GM12878 (cell line): ENCODE measurements around the gene CPLX1. TPM values are rescaled to one million over a fixed set of nuclear protein-coding genes. Genes with fewer than 3 reads are reported as not detected.

Source experiments
- ATAC-seq: fragments of 200-7000 bp; cut with Tn5 transposase; 3 replicates; pipeline ENCODE4 v1.9.1; 2020; ENCODE audit warnings: mild to moderate bottlenecking, moderate library complexity
- BruUV-seq: library from RNA; stranded (reverse); fragments of 400-500 nt; replicated peaks from 2 replicates; lab custom pipeline; 2021; lab: Mats Ljungman, UMichigan
- CTCF ChIA-PET: fragments of 300-600 bp; sonication (Branson Sonifier 250); formaldehyde crosslinking; extraction: SDS; loops from one replicate; lab custom pipeline; 2021; ENCODE audit warnings: inconsistent platforms; lab: Yijun Ruan, JAX
- POLR2A ChIA-PET: fragments of 350-600 bp; formaldehyde crosslinking; extraction: SDS; loops from one replicate; lab custom pipeline; 2021; ENCODE audit warnings: inconsistent platforms; lab: Charles Lee
- RAD21 ChIA-PET: fragments of 300-600 bp; sonication (Branson Sonifier 250); formaldehyde crosslinking; loops from one replicate; lab custom pipeline; 2023; ENCODE audit warnings: antibody characterized with exemption; ENCODE audit not compliant: unreplicated experiment; lab: Charles Lee
- SMC1A ChIA-PET: fragments of 300-600 bp; sonication (Branson Sonifier 250); formaldehyde crosslinking; loops from one replicate; lab custom pipeline; 2023; ENCODE audit not compliant: unreplicated experiment, uncharacterized antibody; lab: Charles Lee
- DNase-seq: peaks from one replicate; pipeline ENCODE4 v3.0.0-alpha.2; 2011; ENCODE audit warnings: low read depth, low spot score
- FAIRE-seq: peaks from 3 replicates; lab custom pipeline; 2011; peaks lifted over from hg19 to GRCh38; lab: Jason Lieb, UNC
- H2AFZ ChIP-seq: 2 replicates; pipeline ENCODE4 v1.6.0; 2011; ENCODE audit warnings: low read depth, low read length, control low read depth; ENCODE audit not compliant: control insufficient read depth
- H3K27ac ChIP-seq: 2 replicates; pipeline ENCODE4 v1.5.1; 2011; ENCODE audit warnings: control low read depth; ENCODE audit not compliant: control insufficient read depth, insufficient read depth
- H3K27me3 ChIP-seq, 2 experiments: replicated peaks in 1 of 2; 2 replicates each; pipeline versions ENCODE4 v1.6.0 to v1.6.1; 2011; ENCODE audit warnings: low read length in 1 of 2; ENCODE audit not compliant: control insufficient read depth in 2 of 2, insufficient read depth in 2 of 2
- H3K36me3 ChIP-seq, 2 experiments: 2 replicates each; pipeline ENCODE4 v1.5.1; 2011; ENCODE audit warnings: low read length in 1 of 2; ENCODE audit not compliant: control insufficient read depth in 2 of 2, insufficient read depth in 2 of 2
- H3K4me1 ChIP-seq: 2 replicates; pipeline ENCODE4 v1.6.1; 2011; ENCODE audit warnings: mild to moderate bottlenecking, low read length, moderate library complexity, mixed read lengths; ENCODE audit not compliant: control insufficient read depth, insufficient read depth
- H3K4me2 ChIP-seq: 2 replicates; pipeline ENCODE4 v1.6.0; 2011; ENCODE audit warnings: control low read depth; ENCODE audit not compliant: control insufficient read depth, insufficient read depth
- H3K4me3 ChIP-seq: fragments of 200-600 bp; sonication (generic); 2 replicates; pipeline ENCODE4 v1.5.1; 2016
- H3K79me2 ChIP-seq: 2 replicates; pipeline ENCODE4 v1.6.0; 2011; ENCODE audit warnings: low read length; ENCODE audit not compliant: control insufficient read depth, insufficient read depth
- H3K9ac ChIP-seq: 2 replicates; pipeline ENCODE4 v1.8.0; 2011; ENCODE audit warnings: low read length, control low read depth, mixed read lengths; ENCODE audit not compliant: control insufficient read depth, insufficient read depth
- H3K9me3 ChIP-seq: replicated peaks from 3 replicates; pipeline ENCODE4 v1.5.1; 2011; ENCODE audit warnings: mild to moderate bottlenecking, low read length; ENCODE audit not compliant: control insufficient read depth, insufficient read depth
- H4K20me1 ChIP-seq: 2 replicates; pipeline ENCODE4 v1.6.0; 2011; ENCODE audit not compliant: control insufficient read depth, insufficient read depth
- BACH1 ChIP-seq: fragments of 450-650 bp; IDR thresholded peaks from 2 replicates; pipeline ENCODE4 v1.6.1; 2017; ENCODE audit warnings: mild to moderate bottlenecking, borderline replicate concordance
- FOS ChIP-seq: IDR thresholded peaks from 3 replicates; pipeline ENCODE4 v1.6.1; 2011; ENCODE audit warnings: borderline replicate concordance; ENCODE audit not compliant: insufficient read length; ENCODE audit errors: extremely low read depth
- HDGF ChIP-seq: fragments of 450-650 bp; IDR thresholded peaks from 2 replicates; pipeline ENCODE4 v1.6.1; 2016; ENCODE audit warnings: antibody characterized with exemption
- HSF1 ChIP-seq: fragments of 150-350 bp; IDR thresholded peaks from 2 replicates; pipeline ENCODE4 v1.6.1; 2014; ENCODE audit warnings: mild to moderate bottlenecking, low read depth, low read length
- NFYB ChIP-seq: IDR thresholded peaks from 2 replicates; pipeline ENCODE4 v1.6.1; 2011; ENCODE audit warnings: low read depth, mild to moderate bottlenecking, low read length, improper control_type of control experiment, moderate library complexity; ENCODE audit not compliant: insufficient read depth
- TARDBP ChIP-seq: IDR thresholded peaks from 2 replicates; pipeline ENCODE4 v1.6.1; 2016; ENCODE audit warnings: borderline replicate concordance
- TBL1XR1 ChIP-seq: IDR thresholded peaks from 2 replicates; pipeline ENCODE4 v1.6.1; 2012; ENCODE audit warnings: low read depth, low read length, improper control_type of control experiment
- WRNIP1 ChIP-seq: IDR thresholded peaks from 2 replicates; pipeline ENCODE4 v1.6.1; 2011; ENCODE audit warnings: low read depth, low read length, improper control_type of control experiment, borderline replicate concordance
- WGBS: methylation state at CpG from one replicate; pipeline ENCODE4 v1.1.6; 2016; ENCODE audit warnings: low lambda C conversion rate; ENCODE audit not compliant: insufficient replicate concordance, insufficient coverage; ENCODE audit errors: missing lambda C conversion rate; 5-methylcytosine and 5-hydroxymethylcytosine counted together
- in situ Hi-C: fragments of 300-500 bp; cut with MboI; formaldehyde crosslinking; loops from 9 replicates; pipeline ENCODE4 v1.14.3; 2018; ENCODE audit warnings: mixed read lengths
- intact Hi-C: fragments of 100-400 bp; cut with micrococcal nuclease; formaldehyde crosslinking; loops from one replicate; pipeline ENCODE4 v1.14.2; 2022; ENCODE audit not compliant: unreplicated experiment
- polyA plus RNA-seq, 11 experiments: library from polyadenylated mRNA; depleted of rRNA in 4 of 11; unstranded in 6 of 11; stranded (reverse) in 5 of 11; fragments of >200 nt; fragmentation: Nextera tagmentation in 4 of 11; fragmentation: Illumina TruSeq in 1 of 11; extraction: Ambion mirVana in 4 of 11; extraction: Trizol in 1 of 11; gene quantifications; 1 replicate in 1 of 11; 2 replicates in 10 of 11; pipeline versions ENCODE4 v1.2.1 to v1.2.3, GENCODE V29; 2011 to 2016; ENCODE audit warnings: inconsistent platforms in 2 of 11, missing spikeins in 2 of 11, low read depth in 1 of 11
- total RNA-seq, 4 experiments: library from RNA; depleted of rRNA in 3 of 4; stranded (reverse); fragments of >200 nt in 3 of 4; fragmentation: Illumina TruSeq in 1 of 4; extraction: Trizol in 1 of 4; gene quantifications; 2 replicates each; pipeline versions ENCODE4 v1.2.1 to v1.2.3, GENCODE V29; 2013 to 2021

The CPLX1 gene
- total and polyA plus RNA-seq, 10 of the 15 experiments (the other 5 are each of a cell fraction or from before 2014, with no cell fraction given), result 0.04 to 1.2 (median 0.13) TPM; not detected in 5

GRCh38 chr4:855880-856224, 29.9 kb upstream of the CPLX1 start:
- no TSS peak for BruUV-seq
- DNase-seq, result no peak
- TF ChIP-seq HDGF (no peak), TARDBP (no peak), BACH1 (no peak), TBL1XR1 (no peak), HSF1 (no peak), NFYB (no peak), WRNIP1 (no peak), FOS (no peak)
- RAD21 ChIA-PET, result no interaction called here
- no peaks in the 10 kb centered on the region for H3K79me2 ChIP-seq
- H3K4me2 ChIP-seq, result no peak overlapping the region
- no peaks in the 10 kb centered on the region for H3K27me3 ChIP-seq
- H3K4me3 ChIP-seq, result no peak overlapping the region
- ATAC-seq, result no peak
- H3K9ac ChIP-seq, result no peak overlapping the region
- no peaks in the 10 kb centered on the region for H3K4me1 ChIP-seq
- POLR2A ChIA-PET, result no interaction called here
- no peak for FAIRE-seq
- peaks cover 15% of the 10 kb centered on the region for H3K9me3 ChIP-seq
- intact Hi-C loops (no loop called here), in situ Hi-C loops (no loop called here)
- CTCF ChIA-PET, result no interaction called here
- 42% methylated on average over 1 of the region's 1 CpG for WGBS
- SMC1A ChIA-PET, result no interaction called here
- peaks cover 24 to 28% of the 10 kb centered on the region in 2 experiments for H3K36me3 ChIP-seq
- no peaks in the 10 kb centered on the region for H4K20me1 ChIP-seq
- no peak overlapping the region for H3K27ac ChIP-seq
- no peak overlapping the region for H2AFZ ChIP-seq
